GM23248 (cell line): ENCODE data around the gene ANGPTL5.

Experiments used
- EZH2 ChIP-seq: fragments of 200-600 bp; sonication (generic); IDR thresholded peaks from 2 replicates; pipeline ENCODE4 v1.6.1; 2018; ENCODE audit warnings: antibody characterized with exemption, mild to moderate bottlenecking; ENCODE audit not compliant: insufficient read depth, poor library complexity, severe bottlenecking
- EZH2phosphoT487 ChIP-seq: fragments of 200-600 bp; sonication (generic); IDR thresholded peaks from 2 replicates; pipeline ENCODE4 v1.6.1; 2018; ENCODE audit warnings: antibody characterized with exemption, moderate library complexity, mild to moderate bottlenecking, low read depth; ENCODE audit not compliant: insufficient read depth

DNA sequence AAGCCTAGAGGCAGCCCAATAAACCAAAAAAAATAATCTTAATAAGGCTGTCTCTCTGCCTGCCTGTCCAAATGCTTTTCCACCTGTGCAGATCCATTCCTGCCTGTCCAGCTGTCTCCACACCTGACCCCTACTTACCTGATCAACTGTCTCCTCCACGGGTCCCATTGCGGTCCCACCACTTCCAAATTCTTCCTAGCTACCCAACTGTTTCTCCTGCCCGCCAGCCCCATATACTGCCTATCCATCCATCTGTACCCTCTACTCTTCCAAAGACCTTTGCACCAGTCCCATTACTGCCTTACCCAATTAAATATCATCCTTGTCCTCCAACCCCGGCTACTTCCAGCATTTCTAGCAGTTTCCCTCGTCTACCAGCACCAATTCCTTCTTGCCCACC is 39.4 kb upstream of the ANGPTL5 start:
- TF ChIP-seq EZH2phosphoT487, result no peak
- TF ChIP-seq EZH2, result no peak
